HG02642 (cell line): Measurements from ENCODE around the gene NPVF.

Experiments
- ATAC-seq: cut with Tn5 transposase; IDR thresholded peaks from one replicate; pipeline ENCODE4 v1.9.1; 2021; ENCODE audit warnings: mild to moderate bottlenecking; ENCODE audit not compliant: unreplicated experiment, poor library complexity

Gene NPVF

GRCh38 chr7:25228386-25228785, at the start of gene NPVF:
Gene NPVF, minus strand, starts transcription at chr7:25228486. Its CDS starts 47 bp downstream, at chr7:25228439.
- no peak for ATAC-seq

- no peak for ATAC-seq
Observed at GRCh38 chr7:25272265-25272664, 44.0 kb upstream of the NPVF start.

GRCh38 chr7:25263337-25263736, 35.1 kb upstream of the NPVF start:
- no peak for ATAC-seq

- ATAC-seq = no peak
Observed at GRCh38 chr7:25262586-25262985, 34.3 kb upstream of the NPVF start.

- ATAC-seq = no peak
Observed at GRCh38 chr7:25261545-25262140, 33.4 kb upstream of the NPVF start.

- no peak for ATAC-seq
Observed at GRCh38 chr7:25260862-25261494, 32.7 kb upstream of the NPVF start.

GRCh38 chr7:25259487-25260243, 31.4 kb upstream of the NPVF start:
- no peak for ATAC-seq

GRCh38 chr7:25256333-25256819, 28.1 kb upstream of the NPVF start:
- ATAC-seq = no peak

- no peak for ATAC-seq
Observed at GRCh38 chr7:25255611-25256332, 27.5 kb upstream of the NPVF start.

- no peak for ATAC-seq
Observed at GRCh38 chr7:25254604-25255003, 26.3 kb upstream of the NPVF start.

GRCh38 chr7:25253714-25254113, 25.4 kb upstream of the NPVF start:
- no peak for ATAC-seq

- no peak for ATAC-seq
Observed at GRCh38 chr7:25250386-25250785, 22.1 kb upstream of the NPVF start.

GRCh38 chr7:25249772-25250171, 21.5 kb upstream of the NPVF start:
- ATAC-seq = no peak

GRCh38 chr7:25246306-25246705, 18.0 kb upstream of the NPVF start:
- no peak for ATAC-seq

GRCh38 chr7:25244254-25245033, 16.2 kb upstream of the NPVF start:
- ATAC-seq = no peak

- no peak for ATAC-seq
Observed at GRCh38 chr7:25242678-25243077, 14.4 kb upstream of the NPVF start.

- no peak for ATAC-seq
Observed at GRCh38 chr7:25240896-25241295, 12.6 kb upstream of the NPVF start.

GRCh38 chr7:25240340-25240739, 12.1 kb upstream of the NPVF start:
- no peak for ATAC-seq

- ATAC-seq = no peak
Observed at GRCh38 chr7:25239888-25240287, 11.6 kb upstream of the NPVF start.
